HG02588 (cell line): Measurements from ENCODE around the gene ZNF688.
"Not testable (repeated sequence)": the region's sequence is repeated elsewhere in the genome, so short reads cannot be mapped to it uniquely, and the experiment has no call there.

Experiments used
- ATAC-seq: cut with Tn5 transposase; IDR thresholded peaks from one replicate; pipeline ENCODE4 v1.9.1; 2021; ENCODE audit warnings: mild to moderate bottlenecking, moderate library complexity; ENCODE audit not compliant: unreplicated experiment

ZNF688 gene

DNA sequence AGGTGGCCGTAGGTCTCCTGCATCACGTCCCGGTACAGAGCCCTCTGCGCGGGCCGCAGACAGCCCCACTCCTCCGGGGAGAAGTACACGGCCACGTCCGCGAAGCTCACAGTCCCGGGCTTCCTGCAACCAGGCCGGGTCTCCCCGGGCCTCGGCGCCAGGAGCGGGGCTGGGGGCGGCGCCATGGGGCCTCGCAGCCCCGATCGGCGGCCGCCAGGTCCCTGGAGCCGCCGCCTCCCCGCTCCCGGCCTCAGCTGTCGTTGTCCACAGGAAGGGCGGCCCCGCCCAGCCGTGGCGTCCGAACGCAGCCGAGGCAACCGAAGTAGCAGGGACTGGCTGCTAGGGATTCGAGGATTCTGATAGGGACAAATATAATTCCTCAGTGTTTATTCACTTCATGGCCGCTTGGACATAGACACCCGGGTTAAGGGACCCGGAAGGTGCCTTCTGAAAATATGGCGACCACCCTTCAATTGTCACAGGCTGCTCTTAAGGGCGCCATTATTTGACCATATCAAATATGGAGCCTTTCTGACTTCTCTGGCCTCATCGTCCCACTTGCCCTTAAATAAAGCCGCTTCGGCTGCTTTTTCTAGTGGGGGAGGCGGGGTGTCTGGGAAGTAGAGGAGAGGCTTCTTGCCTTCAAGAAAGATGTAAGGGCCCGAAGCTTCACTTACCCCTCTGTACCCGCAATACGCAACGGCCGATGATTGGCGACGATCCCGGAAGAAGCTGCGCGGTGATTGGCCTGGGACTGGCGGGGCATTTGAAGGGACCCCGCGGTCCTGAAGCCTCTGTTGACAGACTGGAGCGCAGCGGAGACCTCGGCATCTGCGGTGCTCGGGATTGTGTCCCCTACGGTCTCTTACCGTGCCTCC lies at the start of gene ZNF688:
Gene ZNF688, minus strand, starts transcription at position 270 of the 878 bp plus-strand sequence. Its CDS starts 85 bp downstream, at position 185.
- ATAC-seq, result peak; percentile 72

DNA sequence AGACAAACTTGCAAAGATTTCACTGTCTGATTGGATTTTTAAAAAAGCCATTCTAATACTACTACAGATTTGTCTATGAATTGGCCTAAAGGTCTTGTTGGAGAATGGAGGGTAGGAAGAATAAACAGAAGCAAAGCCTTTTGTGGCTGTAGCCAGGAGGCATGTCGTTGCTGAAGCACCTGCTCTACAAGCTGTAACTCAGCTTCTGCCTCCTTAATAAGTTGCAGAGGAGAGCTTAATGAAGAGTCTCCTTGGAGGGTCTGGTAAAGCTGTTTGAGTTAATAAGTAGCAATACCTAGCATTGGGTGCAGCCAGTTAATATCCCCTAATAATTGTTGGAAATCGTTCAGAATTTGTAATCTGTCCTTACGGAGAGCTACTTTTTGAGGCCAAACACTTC lies 48.7 kb upstream of the ZNF688 start:
- no peak for ATAC-seq

GRCh38 chr16:30619638-30620037 lies 48.1 kb upstream of the ZNF688 start:
- ATAC-seq, result no peak

- ATAC-seq, result no peak
These were observed 47.7 kb upstream of the ZNF688 start for GRCh38 chr16:30619202-30619601.

GRCh38 chr16:30615358-30616091 lies 44.0 kb upstream of the ZNF688 start:
- no peak for ATAC-seq

DNA sequence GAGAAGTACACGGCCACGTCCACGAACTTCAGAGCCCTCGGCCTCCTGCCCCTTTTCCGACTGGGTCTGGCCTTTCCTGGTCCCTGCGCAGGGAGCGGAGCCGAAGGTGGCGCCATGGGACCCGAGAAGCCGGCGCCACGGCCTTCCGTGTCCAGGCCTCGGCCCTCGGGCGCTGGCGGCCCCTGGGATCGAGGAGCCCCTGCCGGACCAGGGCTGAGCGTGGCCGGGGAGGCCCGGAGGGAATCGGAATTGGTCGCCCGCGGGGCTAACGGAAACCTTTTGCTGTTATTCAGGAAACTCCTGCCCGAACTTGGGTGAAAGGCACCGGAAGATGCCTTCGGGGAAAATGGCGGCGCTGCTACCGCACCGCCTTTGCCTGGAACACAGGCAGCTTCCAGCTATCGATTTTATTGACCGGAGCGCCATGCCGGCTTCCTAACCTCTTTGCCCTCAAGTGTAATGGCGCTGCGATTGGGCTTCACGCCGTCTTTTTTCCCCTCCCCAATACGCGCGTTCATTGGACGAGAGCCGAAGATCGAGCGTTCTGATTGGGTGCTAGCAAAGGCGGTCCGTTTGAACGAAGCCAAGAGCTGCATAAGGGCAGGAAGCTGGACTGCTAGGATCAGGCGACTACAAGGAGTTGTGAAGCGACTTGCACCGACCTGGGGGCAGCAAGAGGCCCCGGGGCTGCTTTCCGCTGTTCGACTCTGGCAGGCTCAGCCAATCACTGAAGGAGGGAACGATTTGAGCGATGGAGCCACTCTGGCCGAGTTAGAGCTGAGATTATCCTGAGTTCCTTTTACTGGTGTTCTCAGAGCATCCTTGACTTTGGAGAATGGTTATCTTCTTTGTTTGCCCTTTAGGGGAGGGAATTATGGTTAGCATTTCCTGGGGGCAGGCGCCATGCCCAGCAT lies 38.7 kb upstream of the ZNF688 start, which contains the start of gene ZNF689:
Gene ZNF689, minus strand, starts transcription at position 464 of the 914 bp plus-strand sequence. Its CDS starts 348 bp downstream, at position 116.
- ATAC-seq, result peak; percentile 89

DNA sequence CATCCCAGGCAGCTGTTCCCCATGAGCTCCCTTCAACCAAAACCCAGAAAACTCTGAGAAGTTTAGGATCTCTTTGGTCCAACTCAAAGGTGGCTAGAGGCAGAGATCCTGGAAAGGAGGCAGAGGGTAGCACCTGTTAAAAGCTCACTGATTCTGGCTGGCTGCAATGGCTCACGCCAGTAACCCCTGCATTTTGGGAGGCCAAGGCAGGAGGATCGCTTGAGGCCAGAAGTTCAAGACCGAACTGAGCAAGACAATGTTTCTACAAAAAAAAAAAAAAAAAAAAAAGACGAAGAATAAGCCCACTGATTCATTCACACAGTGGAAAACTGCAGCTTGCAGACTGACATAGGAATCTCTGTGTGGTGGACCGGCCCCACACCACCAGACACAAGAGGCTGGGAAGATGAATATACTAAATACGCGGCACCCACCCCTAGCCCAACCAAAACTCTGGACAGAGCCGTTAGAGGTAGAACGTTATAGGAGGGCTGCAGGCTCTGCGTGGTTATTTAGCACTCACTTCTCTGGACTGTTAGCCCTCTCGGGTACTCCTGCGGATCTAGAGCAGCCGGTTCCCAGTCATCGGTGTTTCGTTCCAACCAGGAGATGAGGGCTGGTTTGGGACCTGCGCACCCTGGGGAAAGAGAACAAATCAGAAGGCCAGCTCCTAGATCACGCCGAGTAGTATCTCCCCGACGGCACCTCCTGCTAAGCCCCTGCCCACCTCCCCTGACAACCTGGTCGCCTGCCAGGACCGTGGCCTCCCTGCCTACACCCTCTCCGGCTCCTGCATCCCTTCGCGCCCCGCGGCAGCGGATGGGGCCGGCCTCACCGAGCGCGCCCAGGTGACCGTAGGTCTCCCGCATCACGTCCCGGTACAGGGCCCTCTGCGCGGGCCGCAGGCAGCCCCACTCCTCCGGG lies 37.8 kb upstream of the ZNF688 start:
- ATAC-seq, result peak; percentile 18

DNA sequence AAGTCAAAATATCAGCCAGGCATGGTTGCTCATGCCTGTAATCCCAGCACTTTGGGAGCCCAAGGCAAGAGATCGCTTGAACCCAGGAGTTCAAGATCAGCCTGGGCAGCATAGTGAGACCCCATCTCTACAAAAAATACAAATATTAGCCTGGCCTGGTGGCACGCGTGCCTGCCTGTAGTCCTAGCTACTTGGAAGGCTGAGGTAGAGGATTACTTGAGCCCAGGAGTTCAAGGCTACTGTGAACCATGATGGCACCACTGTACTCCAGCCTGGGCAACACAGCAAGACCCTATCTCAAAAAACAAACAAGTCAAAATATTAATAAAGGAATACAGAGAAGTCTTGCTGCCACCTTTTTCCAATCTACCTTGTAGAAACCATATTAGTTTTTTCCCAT lies 34.5 kb upstream of the ZNF688 start:
- ATAC-seq, result no peak

GRCh38 chr16:30605158-30605557 lies 33.6 kb upstream of the ZNF688 start:
- no peak for ATAC-seq

- no peak for ATAC-seq
These were observed 32.9 kb upstream of the ZNF688 start for GRCh38 chr16:30604316-30604947.

GRCh38 chr16:30603945-30604315 lies 32.4 kb upstream of the ZNF688 start:
- no peak for ATAC-seq

DNA sequence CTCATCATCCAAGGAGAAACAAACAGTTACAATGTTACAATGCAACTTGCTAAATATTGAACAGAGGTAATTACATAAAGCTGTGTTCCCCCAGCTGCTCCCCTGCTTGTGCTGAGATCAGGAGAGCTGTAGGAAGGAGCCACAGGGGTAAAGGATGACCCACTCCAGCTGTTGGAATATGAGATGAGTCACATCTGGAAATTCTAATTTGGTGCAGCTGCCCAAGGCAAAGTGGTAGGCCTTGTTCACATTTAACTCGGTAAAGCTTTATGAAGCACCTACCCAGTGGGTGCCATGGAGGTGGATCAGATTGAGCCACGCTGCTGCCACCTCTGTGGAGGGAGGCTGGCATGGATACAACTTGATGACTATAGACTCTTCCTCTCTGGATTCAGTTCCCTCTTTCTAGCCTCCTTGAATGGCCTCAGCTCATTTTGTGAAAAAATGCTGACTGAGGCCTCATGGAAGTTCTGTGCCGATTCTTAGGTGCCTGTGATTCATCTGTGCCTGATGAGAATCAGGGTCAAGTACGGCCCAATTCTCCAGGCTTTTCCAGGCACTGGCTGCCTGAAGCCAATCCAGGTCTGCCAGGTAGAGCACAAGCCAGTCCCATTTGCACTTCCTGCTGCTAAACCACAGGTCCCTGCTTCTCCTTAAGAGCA lies 31.2 kb upstream of the ZNF688 start:
- no peak for ATAC-seq

- no peak for ATAC-seq
These were observed 30.5 kb upstream of the ZNF688 start for GRCh38 chr16:30601966-30602365.

DNA sequence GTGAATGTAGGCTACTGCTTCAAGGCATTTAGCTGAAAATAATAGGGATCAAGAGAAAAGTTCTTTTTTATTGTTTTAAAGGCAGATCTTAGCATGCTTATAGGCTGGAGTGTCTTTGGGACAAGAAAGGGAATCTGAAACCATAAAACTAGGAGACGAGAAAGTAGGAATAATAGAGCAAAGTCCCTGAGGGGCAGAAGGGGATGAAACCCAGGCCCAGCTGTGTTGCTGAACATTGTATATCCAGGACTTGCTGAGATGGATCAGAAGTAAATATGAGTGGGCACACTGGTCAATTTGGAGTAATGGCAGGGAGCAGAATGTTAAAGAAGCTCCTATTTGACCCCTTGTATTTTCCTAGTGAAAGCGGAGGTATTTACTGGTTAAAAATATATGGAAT lies 29.4 kb upstream of the ZNF688 start:
- ATAC-seq, result no peak

DNA sequence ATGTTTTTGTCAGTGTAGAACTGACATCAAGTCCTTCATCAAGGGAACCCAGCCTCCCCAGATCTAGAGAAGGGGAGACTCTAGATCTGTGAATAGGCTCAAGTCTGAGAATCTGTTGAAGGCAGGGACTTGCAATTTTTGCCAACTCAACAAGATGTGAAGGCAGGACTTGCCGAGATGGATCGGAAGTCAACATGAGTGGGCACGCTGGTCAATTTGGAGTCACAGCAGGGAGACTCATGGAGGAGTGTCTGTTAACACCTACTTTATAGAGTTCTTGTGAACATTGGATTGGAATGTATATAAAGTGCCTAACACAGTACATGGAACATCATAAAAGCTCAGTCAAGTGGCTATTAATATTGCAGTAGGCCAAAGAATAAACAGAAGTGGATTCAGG lies 28.7 kb upstream of the ZNF688 start:
- no peak for ATAC-seq

- ATAC-seq, result no peak
These were observed 21.4 kb upstream of the ZNF688 start for GRCh38 chr16:30592871-30593270.

DNA sequence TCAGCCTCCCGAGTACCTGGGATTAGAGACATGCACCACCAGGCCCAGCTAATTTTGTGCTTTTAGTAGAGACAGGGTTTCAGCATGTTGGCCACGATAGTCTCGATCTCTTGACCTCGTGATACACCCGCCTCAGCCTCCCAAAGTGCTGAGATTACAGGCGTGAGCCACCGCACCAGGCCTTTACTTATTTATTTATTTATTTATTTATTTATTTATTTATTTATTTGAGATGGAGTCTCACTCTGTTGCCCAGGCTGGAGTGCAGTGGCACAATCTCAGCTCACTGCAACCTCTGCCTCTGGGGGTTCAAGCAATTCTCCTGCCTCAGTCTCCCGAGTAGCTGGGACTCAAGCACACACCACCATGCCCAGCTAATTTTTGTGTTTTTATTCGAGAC lies 19.4 kb upstream of the ZNF688 start:
- ATAC-seq, result not testable (repeated sequence)

- ATAC-seq, result not testable (repeated sequence)
These were observed 18.1 kb upstream of the ZNF688 start for GRCh38 chr16:30589582-30589981.

DNA sequence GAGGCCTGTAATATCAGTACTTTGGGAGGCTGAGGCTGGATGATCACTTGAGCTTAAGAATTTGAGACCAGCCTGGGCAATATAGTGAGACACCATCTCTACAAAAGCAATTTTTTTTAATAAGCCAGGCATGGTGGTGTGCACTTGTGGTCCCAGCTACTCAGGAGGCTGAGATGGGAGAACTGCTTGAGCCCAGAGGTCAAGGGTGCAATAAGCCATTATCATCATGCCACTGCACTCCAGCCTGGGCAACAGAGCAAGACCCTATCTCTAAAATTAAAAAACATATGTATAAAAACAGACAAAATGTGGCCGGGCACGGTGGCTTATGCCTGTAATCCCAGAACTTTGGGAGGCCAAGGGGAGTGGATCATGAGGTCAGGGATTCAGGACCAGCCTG lies 17.1 kb upstream of the ZNF688 start:
- no peak for ATAC-seq
